Neural progenitor cell (in vitro differentiated cells): ENCODE data around the gene CAVIN2.

ENCODE experiments used
- CTCF ChIP-seq: fragments of 200-600 bp; sonication (generic); IDR thresholded peaks from 2 replicates; pipeline ENCODE4 v1.5.1; 2017; ENCODE audit warnings: antibody characterized with exemption, mild to moderate bottlenecking
- EZH2 ChIP-seq: fragments of 200-600 bp; sonication (generic); IDR thresholded peaks from 2 replicates; pipeline ENCODE4 v1.6.1; 2017; ENCODE audit warnings: antibody characterized with exemption, mild to moderate bottlenecking, moderate library complexity

- TF ChIP-seq CTCF = no peak
- TF ChIP-seq EZH2 = no peak
Measured at GRCh38 chr2:191885098-191885497, 38.2 kb upstream of the CAVIN2 start.
